HUDEP-2 (cell line): ENCODE measurements around the gene PRH2.

ENCODE experiments used
- DNase-seq, 76 experiments: peaks; one replicate each; lab custom pipeline; 2025; ENCODE audit not compliant: unreplicated experiment in 76 of 76; lab: John Stamatoyannopoulos, UW

The PRH2 gene

DNA sequence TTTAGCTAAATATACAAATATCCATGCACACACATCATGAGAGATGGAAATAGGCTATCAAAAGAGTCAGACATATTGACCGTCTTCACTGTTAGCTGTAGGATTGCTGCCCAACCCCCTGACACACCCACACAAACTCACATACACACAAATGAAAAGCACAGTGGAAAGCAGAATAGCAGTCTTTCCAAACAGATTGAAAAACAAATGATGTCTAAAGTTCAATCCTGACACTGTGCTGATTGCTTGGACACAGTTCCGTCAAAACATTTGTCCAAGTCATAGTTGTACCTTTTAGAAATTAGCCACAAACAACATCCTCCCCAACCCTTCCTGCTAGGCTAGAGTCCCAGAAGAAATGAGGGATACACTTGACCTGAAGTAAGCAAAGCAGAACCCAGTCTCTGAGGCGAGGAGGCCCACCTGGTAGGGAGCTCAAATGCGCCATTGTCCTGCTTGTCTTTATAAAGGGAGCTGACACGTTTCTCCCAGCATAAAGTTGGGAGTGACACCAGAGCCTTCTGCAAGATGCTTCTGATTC is at the start of gene PRH2:
Gene PRH2 (plus strand): TSS at position 491 of the 541 bp plus-strand sequence. CDS start 38 bp downstream, at position 529.
- DNase-seq, result no peak

DNA sequence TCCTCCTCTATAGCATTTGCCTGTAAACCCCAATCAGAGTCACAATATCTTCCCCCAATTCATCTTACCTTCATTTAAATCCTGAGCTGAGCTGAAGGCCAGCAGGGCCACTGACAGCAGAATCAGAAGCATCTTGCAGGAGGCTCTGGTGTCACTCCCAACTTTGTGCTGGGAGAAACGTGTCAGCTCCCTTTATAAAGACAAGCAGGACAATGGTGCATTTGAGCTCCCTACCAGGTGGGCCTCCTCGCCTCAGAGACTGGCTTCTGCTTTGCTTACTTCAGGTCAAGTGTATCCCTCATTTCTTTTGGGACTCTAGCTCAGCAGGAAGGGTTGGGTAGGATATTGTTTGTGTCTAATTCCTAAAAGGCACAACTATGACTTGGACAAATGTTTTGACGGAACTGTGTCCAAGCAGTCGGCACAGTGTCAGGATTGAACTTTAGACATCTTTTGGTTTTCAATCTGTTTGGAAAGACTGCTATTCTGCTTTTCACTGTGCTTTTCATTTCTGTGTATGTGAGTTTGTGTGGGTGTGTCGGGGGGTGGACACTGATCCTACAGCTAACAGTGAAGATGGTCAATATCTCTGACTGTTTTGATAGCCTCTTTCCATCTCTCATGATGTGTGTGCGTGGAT is 44.8 kb upstream of the PRH2 start, which contains the start of gene PRH1:
Gene PRH1 (minus strand): TSS at position 170 of the 640 bp plus-strand sequence. CDS start 38 bp downstream, at position 132.
- DNase-seq, result no peak

DNA sequence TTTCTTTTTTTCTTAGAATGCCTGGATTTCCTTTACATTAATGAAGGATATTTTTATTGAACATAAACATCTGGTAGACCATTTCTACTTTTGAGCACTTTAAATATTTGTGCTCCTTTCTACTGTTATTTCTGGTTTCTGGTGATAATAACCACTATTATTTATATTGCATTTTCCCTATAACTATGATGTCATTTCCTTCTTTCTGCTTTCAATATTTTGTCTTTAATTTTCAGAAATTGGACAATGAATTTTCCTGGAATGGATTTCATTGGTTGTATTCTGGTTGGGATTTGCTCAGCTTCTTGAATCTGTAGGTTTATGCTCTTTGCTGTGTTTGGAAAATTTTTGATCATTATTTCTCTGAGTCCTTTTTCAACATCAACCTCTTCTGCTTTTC is 39.8 kb upstream of the PRH2 start:
- DNase-seq, result no peak

DNA sequence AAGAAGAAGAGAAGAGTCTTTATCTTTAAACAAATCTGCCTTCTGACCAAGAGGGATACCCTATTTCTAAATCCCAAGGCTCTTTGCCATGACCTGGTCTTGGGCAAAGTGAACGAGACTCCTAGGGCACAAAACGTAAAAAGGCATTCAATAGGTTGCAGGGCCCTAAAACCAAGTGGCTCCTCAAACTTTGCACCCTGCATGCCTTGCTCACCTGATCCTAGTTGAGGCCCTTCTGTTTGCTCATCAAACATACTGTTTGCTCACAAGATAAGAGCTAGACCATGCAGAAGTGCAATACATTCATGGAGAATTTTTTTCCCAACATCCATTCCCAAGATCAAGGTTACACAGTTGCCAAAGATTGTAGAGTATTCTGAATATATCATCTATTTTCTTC is 37.1 kb upstream of the PRH2 start:
- DNase-seq, result no peak

DNA sequence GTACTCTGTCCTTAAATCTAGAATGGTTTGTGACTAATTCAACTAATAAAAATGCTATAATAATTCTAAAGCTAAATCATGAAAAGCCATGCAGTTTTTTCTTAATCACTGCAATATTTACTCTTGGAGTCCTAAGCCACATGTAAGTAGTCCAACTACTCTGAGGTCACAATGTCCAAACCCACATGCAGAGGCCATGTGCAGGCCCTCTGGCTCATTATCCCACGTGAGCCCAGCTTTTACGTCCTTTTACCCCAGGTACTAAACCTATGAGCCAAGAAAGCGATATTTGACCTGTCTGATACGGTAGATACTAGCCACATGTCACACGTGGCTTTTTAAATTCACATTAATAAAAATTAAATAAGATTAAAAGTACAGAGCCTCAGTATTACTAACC is 32.2 kb upstream of the PRH2 start:
- DNase-seq, result no peak

DNA sequence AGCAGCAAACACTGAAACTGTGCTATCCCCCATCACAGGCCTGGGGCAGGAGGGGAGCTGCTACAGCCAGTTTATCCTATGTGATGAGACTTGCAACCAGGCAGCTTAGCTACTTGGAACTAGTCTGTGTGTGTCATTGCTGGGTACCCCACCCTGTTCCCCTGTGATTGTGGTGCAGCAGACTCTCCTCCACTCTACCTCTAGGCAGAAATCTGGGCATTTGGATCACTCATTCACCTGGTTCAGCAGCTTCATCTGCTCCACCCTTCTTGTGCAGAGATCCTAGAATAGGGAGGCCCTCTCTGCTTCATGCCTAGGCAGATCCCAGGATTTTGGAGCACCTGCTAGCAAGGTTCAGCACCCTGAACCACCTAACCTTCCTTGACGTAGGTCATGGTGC is 28.5 kb upstream of the PRH2 start:
- DNase-seq, result no peak

DNA sequence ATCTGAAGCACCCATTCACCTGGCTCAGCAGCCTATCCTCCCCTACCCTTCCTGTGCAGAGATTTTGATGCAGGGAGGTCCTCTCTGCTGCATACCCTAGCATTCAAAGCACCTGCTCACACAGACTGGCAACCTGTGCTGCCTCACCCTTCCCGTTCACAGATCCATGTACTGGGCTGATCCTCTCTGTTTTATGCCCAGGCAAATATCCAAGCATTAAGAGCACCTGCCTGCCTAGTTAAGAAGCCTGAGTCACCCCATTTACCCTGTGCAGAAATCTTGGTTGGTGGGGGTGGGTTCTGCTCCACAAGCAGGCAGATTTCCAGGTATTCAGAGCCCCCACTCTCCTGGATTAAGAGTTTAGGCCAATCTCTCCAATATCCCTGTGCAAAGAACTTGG is 28.1 kb upstream of the PRH2 start:
- DNase-seq, result no peak

DNA sequence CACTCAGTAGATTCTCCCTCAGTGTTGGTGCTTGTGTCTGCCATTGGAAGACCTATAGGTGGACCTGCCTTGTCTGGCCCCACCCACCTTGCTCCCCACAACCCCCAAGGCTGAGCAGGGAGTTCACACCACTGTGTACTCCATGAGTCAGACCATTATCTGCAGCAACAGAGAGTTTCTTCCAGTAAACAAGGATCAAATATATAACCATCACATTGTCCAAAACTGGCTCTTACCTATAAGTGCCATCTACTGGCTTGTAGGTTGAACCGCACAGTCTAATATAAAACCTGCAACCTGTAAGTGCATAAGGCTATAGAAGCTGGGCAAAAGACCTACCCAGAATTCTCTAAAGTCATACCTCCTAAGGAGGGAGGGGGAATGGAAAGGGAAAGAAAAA is 27.6 kb upstream of the PRH2 start:
- DNase-seq, result no peak

DNA sequence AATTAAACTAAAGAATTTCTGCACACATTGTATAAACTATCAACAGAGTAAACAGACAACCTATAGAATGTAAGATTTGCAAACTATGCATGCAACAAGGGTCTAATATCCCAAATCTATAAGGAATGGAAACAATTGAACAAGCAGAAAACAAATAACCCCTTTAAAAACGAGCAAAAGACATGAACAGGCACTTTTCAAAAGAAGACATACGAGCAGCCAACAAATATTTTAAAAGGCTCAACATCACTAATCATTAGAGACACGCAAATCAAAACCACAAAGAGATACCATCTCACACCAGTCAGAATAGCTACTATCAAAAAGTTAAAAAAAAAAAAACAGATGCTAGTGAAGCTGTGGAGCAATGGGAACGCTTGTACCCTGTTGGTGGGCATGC is 24.4 kb upstream of the PRH2 start:
- DNase-seq, result no peak

DNA sequence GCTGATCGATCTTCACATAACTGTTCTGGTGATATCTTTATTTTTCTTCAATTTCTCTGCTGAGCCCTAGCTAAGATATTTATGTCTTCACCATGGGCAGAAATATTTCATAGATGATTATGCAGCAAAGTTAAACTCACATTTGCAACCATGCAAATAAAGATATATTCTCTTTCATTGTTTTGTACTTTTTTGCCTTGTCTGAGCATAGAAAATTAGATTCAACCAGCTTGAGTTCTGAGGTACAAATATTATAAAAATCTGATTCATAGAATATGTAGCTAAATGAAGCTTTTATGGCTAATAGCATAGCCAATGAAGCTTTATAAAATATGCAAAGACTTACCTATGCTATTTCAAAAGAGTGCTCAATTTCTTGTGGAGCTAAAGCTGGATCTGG is 19.6 kb upstream of the PRH2 start, which contains the start of gene TAS2R13:
Gene TAS2R13 (minus strand): TSS at position 101 of the 400 bp plus-strand sequence. CDS start 264 bp downstream, outside the sequence.
- no peak for DNase-seq

DNA sequence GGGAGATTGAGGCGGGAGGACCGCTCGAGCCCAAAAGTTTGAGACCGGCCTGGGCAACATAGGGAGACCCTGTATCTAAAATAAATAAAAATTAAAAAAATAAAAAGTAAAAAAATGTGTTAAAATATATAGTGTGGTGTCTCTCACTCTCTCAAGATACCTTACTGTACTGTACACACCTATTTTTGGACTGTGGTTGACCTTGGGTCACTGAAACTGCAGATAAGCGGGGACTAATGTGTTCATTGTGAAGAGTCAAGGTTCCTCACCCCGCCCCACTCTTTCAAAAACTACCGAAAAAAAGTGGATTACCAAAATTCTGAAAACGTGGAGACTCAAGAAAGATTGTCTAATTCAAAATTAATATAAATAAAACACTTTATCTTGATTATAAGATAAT is 18.7 kb upstream of the PRH2 start:
- no peak for DNase-seq

DNA sequence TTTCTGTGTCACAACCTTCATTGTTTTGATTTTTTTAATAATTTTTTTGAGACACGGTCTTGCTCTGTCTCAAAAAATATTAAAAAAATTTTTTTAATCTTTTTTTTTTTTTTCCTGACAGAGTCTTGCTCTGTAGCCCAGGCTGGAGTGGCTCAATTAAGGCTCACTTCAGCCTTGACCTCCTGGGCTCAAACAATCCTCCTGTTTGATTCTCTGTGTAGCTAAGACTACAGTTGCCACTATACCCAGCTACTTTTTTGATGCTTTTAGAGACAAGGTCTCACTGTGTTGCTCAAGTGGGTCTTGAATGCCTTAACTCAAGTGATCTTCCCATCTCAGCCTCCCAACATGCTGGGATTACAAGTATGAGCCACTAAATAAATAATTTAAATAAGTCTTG is 9.2 kb upstream of the PRH2 start:
- no peak for DNase-seq

DNA sequence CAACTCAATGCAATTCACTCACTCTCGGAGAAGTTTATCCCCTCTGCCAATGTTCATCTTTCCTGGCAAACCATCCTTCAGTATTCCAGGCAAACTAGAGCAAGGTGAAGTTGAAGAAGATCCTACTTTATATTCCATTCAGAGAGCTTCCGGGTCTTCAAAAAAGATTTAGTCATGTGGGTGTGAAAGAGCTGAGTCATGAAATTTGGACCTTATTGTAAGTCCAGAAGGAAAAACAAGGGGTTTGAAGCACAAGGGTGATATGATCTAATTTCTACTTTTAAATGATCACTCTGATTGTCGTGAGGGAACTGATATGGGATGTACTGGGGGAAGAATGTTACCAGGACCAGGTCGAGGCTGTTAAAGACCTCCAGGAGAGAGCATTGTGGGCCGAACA is 2.8 kb upstream of the PRH2 start:
- DNase-seq, result no peak

DNA sequence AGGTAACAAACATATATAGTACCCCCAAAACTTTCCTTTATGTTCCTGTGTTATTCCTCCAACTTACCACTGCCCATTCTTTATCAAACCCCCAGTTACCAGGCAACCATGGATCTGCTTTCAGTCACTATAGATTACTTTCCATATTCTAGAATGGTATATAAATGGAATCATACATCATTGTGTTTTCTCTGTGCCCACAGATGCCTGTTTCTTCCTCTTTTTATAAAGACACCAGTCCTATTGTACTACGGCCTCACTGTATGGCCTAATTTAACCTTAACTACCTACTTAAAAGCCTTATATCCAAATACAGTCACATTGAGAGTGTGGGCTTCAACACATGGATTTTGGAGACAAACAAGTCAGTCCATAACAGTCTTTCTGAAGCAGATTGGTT is 7.5 kb downstream of the PRH2 start:
- no peak for DNase-seq

DNA sequence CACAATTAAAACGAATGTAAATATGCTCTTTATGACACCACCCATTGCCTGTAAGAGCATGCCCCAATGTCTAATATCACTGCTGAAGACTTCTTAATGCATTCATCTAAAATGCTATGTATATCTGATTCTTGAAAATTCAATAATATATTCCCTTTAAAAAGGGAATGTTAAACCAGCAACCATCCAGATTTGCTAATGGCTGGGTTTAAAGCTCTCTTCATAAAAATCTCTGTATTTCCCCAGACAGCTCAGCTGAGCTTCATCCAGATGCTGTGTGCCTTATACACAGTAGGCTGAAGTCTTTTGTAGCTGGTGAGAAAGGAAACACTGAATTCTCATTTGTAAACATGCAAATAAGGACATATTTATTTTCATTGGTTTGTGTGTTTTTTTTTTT is 10.1 kb downstream of the PRH2 start, which contains the start of gene TAS2R14:
Gene TAS2R14 (minus strand): TSS at position 101 of the 400 bp plus-strand sequence. CDS start 56 bp downstream, at position 45.
- DNase-seq, result no peak

DNA sequence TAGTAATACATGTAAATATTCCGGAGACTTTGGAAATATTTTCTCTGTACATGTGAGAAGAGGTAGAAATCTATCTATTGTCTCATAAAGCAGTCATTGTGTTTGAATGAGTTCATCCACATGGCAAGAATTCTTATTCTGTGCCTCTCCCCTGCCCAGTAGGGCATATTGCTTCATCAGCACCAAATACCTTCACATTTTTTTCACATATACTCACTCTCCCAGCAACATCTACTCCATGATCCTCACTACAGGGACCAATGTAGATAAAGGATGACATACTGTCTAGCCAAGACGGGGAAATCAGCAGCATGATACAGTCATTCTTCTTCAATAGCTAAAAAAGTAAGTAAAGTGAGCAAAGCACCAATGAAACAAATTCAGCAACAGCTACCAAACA is 11.4 kb downstream of the PRH2 start:
- no peak for DNase-seq

DNA sequence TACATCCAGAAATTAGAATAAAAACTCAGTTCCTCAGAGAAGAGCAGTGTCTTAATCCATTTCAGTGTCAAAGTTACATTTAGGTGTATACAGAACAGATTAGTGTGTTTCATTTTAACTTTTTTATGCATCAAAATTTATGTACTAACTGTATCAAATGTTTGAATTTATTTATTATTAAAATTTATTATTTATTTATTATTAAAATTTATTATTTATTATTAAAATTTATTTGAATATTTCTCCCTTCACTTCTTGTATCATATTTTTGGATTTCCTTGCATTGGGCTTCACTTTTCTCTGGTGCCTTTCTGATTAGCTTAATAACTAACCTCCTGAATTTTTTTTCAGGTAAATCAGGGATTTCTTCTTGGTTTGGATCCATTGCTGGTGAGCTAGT is 12.3 kb downstream of the PRH2 start:
- DNase-seq, result no peak

DNA sequence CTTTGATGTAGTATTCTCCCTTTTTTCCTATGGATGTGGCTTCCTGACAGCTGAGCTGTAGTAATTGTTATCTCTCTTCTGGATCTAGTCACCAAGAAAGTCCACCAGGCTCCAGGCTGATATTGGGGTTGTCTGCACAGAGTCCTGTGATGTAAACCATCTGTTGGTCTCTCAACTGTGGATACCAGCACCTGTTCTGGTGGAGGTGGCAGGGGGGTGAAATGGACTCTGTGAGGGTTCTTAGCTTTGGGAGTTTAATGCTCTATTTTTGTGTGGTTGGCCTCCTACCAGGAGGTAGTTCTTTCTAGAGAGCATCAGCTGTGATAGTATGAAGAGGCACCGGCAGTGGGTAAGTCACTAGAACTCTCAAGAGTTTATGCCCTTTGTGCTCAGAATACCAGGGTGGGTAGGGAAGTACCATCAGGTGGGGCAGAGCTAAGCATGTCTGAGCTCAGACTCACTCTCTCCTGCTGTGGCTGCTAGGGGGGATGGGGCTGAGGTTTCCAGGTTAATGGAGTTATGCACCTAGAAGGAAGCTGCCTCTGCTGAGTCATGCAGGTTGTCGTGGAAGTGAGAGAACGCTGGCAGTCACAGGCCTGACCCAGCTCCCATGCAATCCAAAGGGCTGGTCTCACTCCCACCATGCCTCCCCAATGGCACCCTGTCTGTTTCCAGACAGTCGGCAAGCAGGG is 13.0 kb downstream of the PRH2 start:
- DNase-seq, result no peak

DNA sequence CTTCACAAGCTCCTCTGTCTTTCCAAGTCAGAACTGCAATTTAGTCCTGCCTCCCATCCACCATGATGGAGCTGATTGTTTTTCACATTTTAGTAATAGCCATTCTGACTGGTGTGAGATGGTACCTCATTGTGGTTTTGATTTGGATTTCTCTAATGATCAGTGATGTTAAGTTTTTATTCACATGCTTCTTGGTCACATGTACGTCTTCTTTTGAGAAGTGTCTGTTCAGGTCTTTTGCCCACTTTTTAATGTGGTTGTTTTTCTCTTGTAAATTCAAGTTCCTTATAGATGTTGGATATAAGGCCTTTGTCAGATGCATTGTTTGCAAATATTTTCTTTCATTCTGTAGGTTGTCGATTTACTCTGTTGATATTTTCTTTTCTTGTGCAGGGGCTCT is 14.1 kb downstream of the PRH2 start:
- no peak for DNase-seq

DNA sequence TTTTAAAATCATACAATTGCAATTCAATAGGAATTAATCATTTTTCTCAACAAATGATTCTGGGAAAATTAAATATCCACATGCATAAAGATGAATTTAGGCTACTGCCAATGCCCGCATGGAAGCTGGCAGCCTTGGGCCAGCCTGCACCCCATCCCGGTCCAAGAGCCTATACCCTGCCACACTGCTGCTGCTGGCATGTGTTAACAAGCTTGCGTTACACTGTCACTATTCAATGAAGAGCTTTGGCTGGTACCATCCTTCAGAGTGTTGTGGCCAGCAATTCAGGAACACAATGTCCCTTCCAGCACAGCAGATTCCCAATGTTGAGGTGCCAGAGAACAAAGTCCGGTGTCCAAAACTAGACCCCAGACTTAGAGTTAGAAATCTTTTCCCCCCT is 23.6 kb downstream of the PRH2 start:
- DNase-seq, result no peak

DNA sequence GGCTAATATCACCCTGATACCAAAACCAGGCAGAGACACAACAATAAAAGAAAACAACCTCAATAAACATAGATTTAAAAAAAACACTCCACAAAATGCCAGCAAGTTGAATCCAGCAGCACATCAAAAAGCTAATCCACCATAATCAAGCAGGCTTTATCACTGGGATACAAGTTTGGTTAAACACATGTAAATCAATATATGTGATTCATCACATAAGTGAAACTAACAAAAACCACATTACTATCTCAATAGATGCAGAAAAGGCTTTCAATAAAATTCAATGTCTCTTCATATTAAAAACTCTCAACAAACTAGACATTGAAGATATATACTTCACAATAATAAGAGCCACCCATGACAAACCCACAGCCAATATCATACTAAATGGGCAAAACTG is 27.0 kb downstream of the PRH2 start:
- no peak for DNase-seq

DNA sequence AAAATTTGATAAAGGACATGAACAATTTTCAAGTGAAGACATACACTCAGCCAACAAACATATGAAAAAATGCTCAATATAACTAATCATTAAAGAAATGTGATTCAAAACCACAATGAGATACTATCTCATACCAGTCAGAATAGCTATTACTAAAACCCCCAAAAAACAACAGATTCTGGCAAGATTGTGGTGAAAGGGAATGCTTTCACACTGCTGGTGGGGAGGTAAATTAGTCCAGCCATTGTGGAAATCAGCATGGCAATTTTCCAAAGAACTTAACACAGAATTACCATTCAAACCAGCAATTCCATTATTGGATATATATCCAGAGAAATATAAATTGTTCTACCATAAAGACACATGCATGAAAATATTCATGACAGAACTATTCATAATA is 28.7 kb downstream of the PRH2 start:
- no peak for DNase-seq
